Testis (tissue), 3 donors: ENCODE data around the gene LYST. TPM values are rescaled to one million over a fixed set of nuclear protein-coding genes. Genes with fewer than 3 reads are reported as not detected.

ENCODE experiments used
- DNase-seq: peaks from one replicate; pipeline ENCODE4 v3.0.0-alpha.2; 2019
- H3K27ac ChIP-seq, 2 donors: fragments of 200-600 bp; sonication (generic); one replicate each; pipeline ENCODE4 v1.5.1; 2019
- H3K27me3 ChIP-seq: fragments of 200-600 bp; sonication (generic); one replicate; pipeline ENCODE4 v1.5.1; 2019
- H3K36me3 ChIP-seq: fragments of 200-600 bp; sonication (generic); one replicate; pipeline ENCODE4 v1.5.1; 2017; ENCODE audit warnings: low read depth; ENCODE audit errors: missing control alignments
- H3K4me1 ChIP-seq: fragments of 200-600 bp; sonication (generic); one replicate; pipeline ENCODE4 v1.5.1; 2019
- H3K4me3 ChIP-seq, 2 donors: fragments of 200-600 bp; sonication (generic); one replicate each; pipeline ENCODE4 v1.5.1; 2017 to 2019
- H3K9me3 ChIP-seq: fragments of 200-600 bp; sonication (generic); one replicate; pipeline ENCODE4 v1.5.1; 2017
- POLR2A ChIP-seq: fragments of 450-650 bp; IDR thresholded peaks from one replicate; pipeline ENCODE4 v1.6.1; 2017; ENCODE audit warnings: antibody characterized with exemption, mild to moderate bottlenecking, moderate library complexity
- WGBS, 2 donors: methylation state at CpG; one replicate each; pipeline ENCODE4 v1.1.5; 2018; 5-methylcytosine and 5-hydroxymethylcytosine counted together
- intact Hi-C: fragments of 100-400 bp; cut with DNase I; formaldehyde crosslinking; loops from one replicate; pipeline ENCODE4 v1.15.1; 2023; ENCODE audit warnings: low total_unique reads
- polyA plus RNA-seq: library from polyadenylated mRNA; stranded (reverse); fragments of 350-450 nt; fragmentation: Illumina TruSeq; extraction: RNeasy Lipid Tissue Mini Kit (QIAGEN cat#74804); gene quantifications from one replicate; pipeline ENCODE4 v1.2.3, GENCODE V29; 2014; ENCODE audit warnings: low read depth, low replicate concordance; ENCODE audit not compliant: insufficient read depth
- total RNA-seq, 2 donors: library from RNA; depleted of rRNA; stranded (reverse); fragments of >200 nt; gene quantifications; one replicate each; pipeline ENCODE4 v1.2.3, GENCODE V29; 2016
- TF ChIP-seq, protein P1 (sequence below), 3 experiments: fragments of 450-650 bp in 2 of 3; fragments of 200-600 bp in 1 of 3; sonication (generic) in 1 of 3; IDR thresholded peaks; one replicate each; pipeline ENCODE4 v1.5.1; 2016 to 2019; ENCODE audit warnings: antibody characterized with exemption in 3 of 3, mild to moderate bottlenecking in 2 of 3, moderate library complexity in 1 of 3

LYST gene
- total and polyA plus RNA-seq, 3 donors from 2014 or later: 22.9 to 69.1 (median 60.9) TPM

- H3K4me1 ChIP-seq: no peaks in the 10 kb centered on the region
- DNase-seq: no peak
- H3K4me3 ChIP-seq: no peak overlapping the region
- TF ChIP-seq POLR2A: no peak
- TF ChIP-seq, protein P1, sequence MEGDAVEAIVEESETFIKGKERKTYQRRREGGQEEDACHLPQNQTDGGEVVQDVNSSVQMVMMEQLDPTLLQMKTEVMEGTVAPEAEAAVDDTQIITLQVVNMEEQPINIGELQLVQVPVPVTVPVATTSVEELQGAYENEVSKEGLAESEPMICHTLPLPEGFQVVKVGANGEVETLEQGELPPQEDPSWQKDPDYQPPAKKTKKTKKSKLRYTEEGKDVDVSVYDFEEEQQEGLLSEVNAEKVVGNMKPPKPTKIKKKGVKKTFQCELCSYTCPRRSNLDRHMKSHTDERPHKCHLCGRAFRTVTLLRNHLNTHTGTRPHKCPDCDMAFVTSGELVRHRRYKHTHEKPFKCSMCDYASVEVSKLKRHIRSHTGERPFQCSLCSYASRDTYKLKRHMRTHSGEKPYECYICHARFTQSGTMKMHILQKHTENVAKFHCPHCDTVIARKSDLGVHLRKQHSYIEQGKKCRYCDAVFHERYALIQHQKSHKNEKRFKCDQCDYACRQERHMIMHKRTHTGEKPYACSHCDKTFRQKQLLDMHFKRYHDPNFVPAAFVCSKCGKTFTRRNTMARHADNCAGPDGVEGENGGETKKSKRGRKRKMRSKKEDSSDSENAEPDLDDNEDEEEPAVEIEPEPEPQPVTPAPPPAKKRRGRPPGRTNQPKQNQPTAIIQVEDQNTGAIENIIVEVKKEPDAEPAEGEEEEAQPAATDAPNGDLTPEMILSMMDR (IDR thresholded peaks at IDR 0.05): no peak
- intact Hi-C loops: no loop called here
- no peak overlapping the region for H3K27ac ChIP-seq
- 91 to 92% methylated on average over 6 of the region's 6 CpGs for WGBS, 2 donors
- no peaks in the 10 kb centered on the region for H3K27me3 ChIP-seq
- no peaks in the 10 kb centered on the region for H3K36me3 ChIP-seq
- H3K9me3 ChIP-seq: no peaks in the 10 kb centered on the region
These were observed 58.5 kb downstream of the LYST start for GRCh38 chr1:235808223-235808622.

GRCh38 chr1:235806123-235806522 is 60.6 kb downstream of the LYST start:
- Histone ChIP-seq H3K27me3 (no peaks in the 10 kb centered on the region), H3K9me3 (no peaks in the 10 kb centered on the region), H3K4me1 (no peaks in the 10 kb centered on the region), H3K36me3 (no peaks in the 10 kb centered on the region), H3K27ac (no peak overlapping the region), H3K4me3 (no peak overlapping the region)
- DNase-seq: no peak
- intact Hi-C loops: no loop called here
- TF ChIP-seq, protein P1 (IDR thresholded peaks at IDR 0.05): no peak
- TF ChIP-seq POLR2A: no peak
- 91 to 96% methylated on average over 7 of the region's 7 CpGs for WGBS, 2 donors

GRCh38 chr1:235802573-235803346 is 63.9 kb downstream of the LYST start:
- Histone ChIP-seq H3K9me3 (no peaks in the 10 kb centered on the region), H3K4me1 (no peaks in the 10 kb centered on the region), H3K36me3 (no peaks in the 10 kb centered on the region), H3K27ac (no peak overlapping the region), H3K27me3 (no peaks in the 10 kb centered on the region), H3K4me3 (no peak overlapping the region)
- intact Hi-C loops: no loop called here
- TF ChIP-seq POLR2A: no peak
- TF ChIP-seq, protein P1 (IDR thresholded peaks at IDR 0.05): no peak
- WGBS, 2 donors: 90 to 95% methylated on average over 4 of the region's 4 CpGs
- DNase-seq: no peak

DNA sequence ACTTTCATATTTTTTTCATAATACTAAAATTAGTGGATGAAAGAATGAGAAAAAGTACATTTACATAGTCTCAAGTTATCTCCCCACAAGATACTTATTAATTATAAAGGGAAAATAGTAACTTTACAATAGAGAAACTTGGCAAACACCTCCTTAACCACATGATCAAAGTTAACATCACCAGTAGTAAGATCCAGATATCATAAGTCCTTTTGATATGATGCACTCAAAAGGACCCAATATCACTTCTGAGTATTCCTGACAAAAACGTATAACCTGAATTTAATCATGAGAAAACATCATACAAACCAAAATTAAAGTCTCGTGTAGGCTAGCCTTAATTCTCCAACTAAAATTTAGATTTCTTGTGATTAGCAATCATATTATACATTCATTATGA is 67.4 kb downstream of the LYST start:
- no peak for TF ChIP-seq POLR2A
- TF ChIP-seq, protein P1 (IDR thresholded peaks at IDR 0.05): no peak
- Histone ChIP-seq H3K27me3 (no peaks in the 10 kb centered on the region), H3K4me1 (no peaks in the 10 kb centered on the region), H3K27ac (no peak overlapping the region), H3K4me3 (no peak overlapping the region), H3K9me3 (no peaks in the 10 kb centered on the region), H3K36me3 (no peaks in the 10 kb centered on the region)
- DNase-seq: no peak
- intact Hi-C loops: no loop called here
- WGBS, 2 donors: 80 to 91% methylated on average over 2 of the region's 2 CpGs

GRCh38 chr1:235791532-235792060 is 75.1 kb downstream of the LYST start:
- Histone ChIP-seq H3K4me3 (no peak overlapping the region), H3K27ac (no peak overlapping the region), H3K36me3 (no peaks in the 10 kb centered on the region), H3K27me3 (no peaks in the 10 kb centered on the region), H3K4me1 (no peaks in the 10 kb centered on the region), H3K9me3 (no peaks in the 10 kb centered on the region)
- TF ChIP-seq, protein P1 (IDR thresholded peaks at IDR 0.05): no peak
- no peak for TF ChIP-seq POLR2A
- no peak for DNase-seq
- intact Hi-C loops: no loop called here
- WGBS, 2 donors: 92% methylated on average over 7 of the region's 7 CpGs
